ENCODE results near the gene USP10.

USP10 gene

GRCh38 chr16:84726079-84726668, 26.4 kb downstream of the USP10 start (continued):
- TF ChIP-seq ZNF626 (tag by site-specific recombination; IDR thresholded peaks at IDR 0.05) (no peak), ZBTB1 (tag by site-specific recombination; IDR thresholded peaks at IDR 0.05) (no peak), ZNF521 (tag by site-specific recombination; IDR thresholded peaks at IDR 0.05) (no peak), ZEB2 (tag by site-specific recombination; IDR thresholded peaks at IDR 0.05) (no peak), ZNF768 (tag by site-specific recombination; IDR thresholded peaks at IDR 0.05) (no peak), ZNF610 (tag by site-specific recombination; IDR thresholded peaks at IDR 0.05; ENCODE audit: borderline replicate concordance) (no peak), CTCF (tag by site-specific recombination; IDR thresholded peaks at IDR 0.05) (peak; percentile 94), ZNF677 (tag by site-specific recombination; IDR thresholded peaks at IDR 0.05) (no peak), ZBTB6 (tag by site-specific recombination; IDR thresholded peaks at IDR 0.05) (no peak), ZNF423 (tag by site-specific recombination; IDR thresholded peaks at IDR 0.05) (no peak), ZNF223 (tag by site-specific recombination; IDR thresholded peaks at IDR 0.05) (no peak), ATF2 (tag by site-specific recombination; IDR thresholded peaks at IDR 0.05; ENCODE audit: low read depth) (no peak), ZSCAN5A (tag by site-specific recombination; IDR thresholded peaks at IDR 0.05) (no peak), ZNF624 (tag by site-specific recombination; IDR thresholded peaks at IDR 0.05) (no peak), ZNF654 (tag by site-specific recombination; IDR thresholded peaks at IDR 0.05; ENCODE audit: low read depth) (peak; percentile 78), ZNF114 (tag by site-specific recombination; IDR thresholded peaks at IDR 0.05) (no peak), ZSCAN23 (tag by site-specific recombination; IDR thresholded peaks at IDR 0.05) (no peak), RBAK (tag by site-specific recombination; IDR thresholded peaks at IDR 0.05) (no peak), ZNF416 (tag by site-specific recombination; IDR thresholded peaks at IDR 0.05) (no peak), OSR2 (tag by site-specific recombination; IDR thresholded peaks at IDR 0.05) (no peak), ZNF701 (tag by site-specific recombination; IDR thresholded peaks at IDR 0.05) (no peak), ZBTB48 (tag by site-specific recombination; IDR thresholded peaks at IDR 0.05) (no peak), ZNF561 (tag by site-specific recombination; IDR thresholded peaks at IDR 0.05; ENCODE audit: borderline replicate concordance) (peak; percentile 99), ZNF133 (tag by site-specific recombination; IDR thresholded peaks at IDR 0.05) (no peak), ZNF10 (tag by site-specific recombination; IDR thresholded peaks at IDR 0.05) (no peak), SCRT1 (tag by site-specific recombination; IDR thresholded peaks at IDR 0.05; ENCODE audit: borderline replicate concordance) (no peak), ZNF350 (tag by site-specific recombination; IDR thresholded peaks at IDR 0.05) (no peak), ZNF585B (tag by site-specific recombination; IDR thresholded peaks at IDR 0.05) (no peak), ZNF658 (tag by site-specific recombination; IDR thresholded peaks at IDR 0.05) (no peak), SP3 (tag by site-specific recombination; IDR thresholded peaks at IDR 0.05) (no peak), KLF16 (tag by site-specific recombination; IDR thresholded peaks at IDR 0.05) (no peak), MYNN (tag by site-specific recombination; IDR thresholded peaks at IDR 0.05; ENCODE audit: borderline replicate concordance) (no peak), ZNF660 (tag by site-specific recombination; IDR thresholded peaks at IDR 0.05) (peak; percentile 74), ZNF366 (tag by site-specific recombination; conservative IDR thresholded peaks at IDR 0.05) (peak; percentile 10; the same call in 1 of the 2 replicates), ZNF433 (tag by site-specific recombination; IDR thresholded peaks at IDR 0.05; ENCODE audit: low read depth) (no peak), HIC1 (tag by site-specific recombination; IDR thresholded peaks at IDR 0.05) (no peak)

Data from HEK293 (cell line).